ENCODE results near the gene UPF2.

Gene UPF2, protein sequence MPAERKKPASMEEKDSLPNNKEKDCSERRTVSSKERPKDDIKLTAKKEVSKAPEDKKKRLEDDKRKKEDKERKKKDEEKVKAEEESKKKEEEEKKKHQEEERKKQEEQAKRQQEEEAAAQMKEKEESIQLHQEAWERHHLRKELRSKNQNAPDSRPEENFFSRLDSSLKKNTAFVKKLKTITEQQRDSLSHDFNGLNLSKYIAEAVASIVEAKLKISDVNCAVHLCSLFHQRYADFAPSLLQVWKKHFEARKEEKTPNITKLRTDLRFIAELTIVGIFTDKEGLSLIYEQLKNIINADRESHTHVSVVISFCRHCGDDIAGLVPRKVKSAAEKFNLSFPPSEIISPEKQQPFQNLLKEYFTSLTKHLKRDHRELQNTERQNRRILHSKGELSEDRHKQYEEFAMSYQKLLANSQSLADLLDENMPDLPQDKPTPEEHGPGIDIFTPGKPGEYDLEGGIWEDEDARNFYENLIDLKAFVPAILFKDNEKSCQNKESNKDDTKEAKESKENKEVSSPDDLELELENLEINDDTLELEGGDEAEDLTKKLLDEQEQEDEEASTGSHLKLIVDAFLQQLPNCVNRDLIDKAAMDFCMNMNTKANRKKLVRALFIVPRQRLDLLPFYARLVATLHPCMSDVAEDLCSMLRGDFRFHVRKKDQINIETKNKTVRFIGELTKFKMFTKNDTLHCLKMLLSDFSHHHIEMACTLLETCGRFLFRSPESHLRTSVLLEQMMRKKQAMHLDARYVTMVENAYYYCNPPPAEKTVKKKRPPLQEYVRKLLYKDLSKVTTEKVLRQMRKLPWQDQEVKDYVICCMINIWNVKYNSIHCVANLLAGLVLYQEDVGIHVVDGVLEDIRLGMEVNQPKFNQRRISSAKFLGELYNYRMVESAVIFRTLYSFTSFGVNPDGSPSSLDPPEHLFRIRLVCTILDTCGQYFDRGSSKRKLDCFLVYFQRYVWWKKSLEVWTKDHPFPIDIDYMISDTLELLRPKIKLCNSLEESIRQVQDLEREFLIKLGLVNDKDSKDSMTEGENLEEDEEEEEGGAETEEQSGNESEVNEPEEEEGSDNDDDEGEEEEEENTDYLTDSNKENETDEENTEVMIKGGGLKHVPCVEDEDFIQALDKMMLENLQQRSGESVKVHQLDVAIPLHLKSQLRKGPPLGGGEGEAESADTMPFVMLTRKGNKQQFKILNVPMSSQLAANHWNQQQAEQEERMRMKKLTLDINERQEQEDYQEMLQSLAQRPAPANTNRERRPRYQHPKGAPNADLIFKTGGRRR

DNA sequence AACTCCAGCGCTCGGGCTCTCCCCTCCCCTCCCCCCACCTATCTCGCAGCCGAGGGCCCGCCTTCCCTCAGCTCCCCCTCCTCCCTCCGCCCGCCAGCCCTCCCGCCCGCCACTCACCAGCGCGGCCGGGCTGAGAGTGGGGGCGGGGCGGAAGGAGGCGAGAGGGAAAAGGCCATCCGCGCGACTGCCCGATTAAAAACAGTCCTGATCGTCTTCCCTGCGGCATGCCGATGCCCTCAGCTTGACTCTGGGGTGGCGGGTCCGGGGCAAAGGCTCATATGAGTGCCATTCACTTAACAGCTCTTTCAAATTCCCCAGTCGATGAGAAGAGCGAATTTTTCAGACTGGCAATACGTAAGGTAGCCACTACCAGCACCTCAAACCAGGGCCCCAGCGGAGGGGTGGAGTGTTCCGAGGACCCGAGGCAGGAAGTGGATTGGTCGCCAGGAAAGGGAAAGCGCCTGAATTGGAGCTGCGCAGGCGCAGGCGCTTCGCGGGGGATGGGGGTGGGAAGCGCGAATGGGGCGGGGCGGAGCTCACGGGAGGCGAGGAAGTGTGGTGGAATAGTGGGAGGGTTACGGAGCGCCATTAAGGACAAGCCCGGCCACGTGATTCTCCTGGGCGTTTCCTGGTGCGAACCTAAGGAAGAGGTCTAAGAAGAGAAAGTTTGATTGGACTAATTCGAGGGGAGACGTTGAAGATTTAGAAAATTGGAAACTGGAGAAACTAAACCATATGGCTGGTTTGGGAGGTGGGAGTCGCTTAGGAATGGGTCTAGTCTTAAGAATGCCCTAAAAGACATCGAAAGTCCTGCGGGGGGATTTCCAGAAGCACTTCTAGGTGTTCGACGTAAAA lies at the start of gene UPF2:
Gene UPF2 (minus strand): TSS at position 13 of the 855 bp plus-strand sequence. CDS start 7,386 bp downstream, outside the sequence.
- TF ChIP-seq GATA2 (IDR thresholded peaks at IDR 0.05; ENCODE audit: low read depth, low read length) (no peak), GATA3 (IDR thresholded peaks at IDR 0.05; ENCODE audit: low read depth, low read length) (no peak)

GRCh38 chr10:12091421-12091820 lies 48.8 kb upstream of the UPF2 start:
- no peak for TF ChIP-seq GATA3 (IDR thresholded peaks at IDR 0.05; ENCODE audit: low read depth, low read length)

DNA sequence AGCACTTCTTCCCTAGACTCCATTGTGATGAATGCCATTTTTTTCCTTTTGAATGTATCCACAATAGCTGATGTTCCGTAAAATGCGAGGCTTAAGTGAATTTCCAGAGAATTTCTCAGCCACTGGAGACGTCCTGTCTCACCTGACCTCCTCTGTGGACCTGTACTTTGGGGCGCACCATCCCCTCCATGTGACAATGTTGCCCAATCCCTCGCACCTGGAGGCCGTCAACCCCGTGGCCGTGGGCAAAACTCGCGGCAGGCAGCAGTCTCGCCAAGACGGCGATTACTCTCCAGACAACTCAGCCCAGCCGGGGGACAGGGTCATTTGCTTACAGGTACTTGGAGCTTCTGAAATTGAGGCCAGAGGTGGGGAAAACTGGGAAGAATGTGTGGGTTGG lies 46.3 kb upstream of the UPF2 start:
- TF ChIP-seq GATA2 (IDR thresholded peaks at IDR 0.05; ENCODE audit: low read depth, low read length) (no peak), GATA3 (IDR thresholded peaks at IDR 0.05; ENCODE audit: low read depth, low read length) (no peak)

- no peak for TF ChIP-seq GATA2 (IDR thresholded peaks at IDR 0.05; ENCODE audit: low read depth, low read length)
- no peak for TF ChIP-seq GATA3 (IDR thresholded peaks at IDR 0.05; ENCODE audit: low read depth, low read length)
Observed at GRCh38 chr10:12081879-12082557, 39.4 kb upstream of the UPF2 start.

DNA sequence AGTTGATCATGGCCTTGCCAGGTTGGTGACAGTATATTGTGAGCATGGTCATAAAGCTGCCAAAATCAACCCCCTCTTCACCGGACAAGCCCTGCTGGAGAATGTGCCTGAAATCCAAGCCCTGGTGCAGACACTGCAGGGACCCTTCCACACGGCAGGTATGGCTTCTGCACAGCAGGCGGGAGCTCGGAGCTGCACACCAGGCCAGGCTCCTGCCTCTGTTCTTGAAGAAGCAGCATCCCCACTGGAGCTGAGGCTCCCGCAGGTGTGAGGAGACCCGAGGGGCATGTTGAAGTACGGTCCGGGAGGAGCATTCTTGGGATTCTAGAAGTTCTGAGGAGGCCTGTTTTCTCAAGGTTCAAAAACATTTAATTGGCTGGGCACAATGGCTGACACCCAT lies 38.9 kb upstream of the UPF2 start:
- TF ChIP-seq GATA3 (IDR thresholded peaks at IDR 0.05; ENCODE audit: low read depth, low read length) (no peak), GATA2 (IDR thresholded peaks at IDR 0.05; ENCODE audit: low read depth, low read length) (no peak)

- TF ChIP-seq GATA2 (IDR thresholded peaks at IDR 0.05; ENCODE audit: low read depth, low read length), result no peak
Observed at GRCh38 chr10:12077580-12078180, 35.1 kb upstream of the UPF2 start.

- no peak for TF ChIP-seq GATA3 (IDR thresholded peaks at IDR 0.05; ENCODE audit: low read depth, low read length)
- no peak for TF ChIP-seq GATA2 (IDR thresholded peaks at IDR 0.05; ENCODE audit: low read depth, low read length)
Observed at GRCh38 chr10:12073526-12073925, 30.9 kb upstream of the UPF2 start.

- no peak for TF ChIP-seq GATA2 (IDR thresholded peaks at IDR 0.05; ENCODE audit: low read depth, low read length)
- no peak for TF ChIP-seq GATA3 (IDR thresholded peaks at IDR 0.05; ENCODE audit: low read depth, low read length)
Observed at GRCh38 chr10:12068449-12069269, 26.1 kb upstream of the UPF2 start, which contains the start of gene DHTKD1. Gene DHTKD1, plus strand, starts transcription at chr10:12068954. Its CDS starts 80 bp downstream, at chr10:12069034.

DNA sequence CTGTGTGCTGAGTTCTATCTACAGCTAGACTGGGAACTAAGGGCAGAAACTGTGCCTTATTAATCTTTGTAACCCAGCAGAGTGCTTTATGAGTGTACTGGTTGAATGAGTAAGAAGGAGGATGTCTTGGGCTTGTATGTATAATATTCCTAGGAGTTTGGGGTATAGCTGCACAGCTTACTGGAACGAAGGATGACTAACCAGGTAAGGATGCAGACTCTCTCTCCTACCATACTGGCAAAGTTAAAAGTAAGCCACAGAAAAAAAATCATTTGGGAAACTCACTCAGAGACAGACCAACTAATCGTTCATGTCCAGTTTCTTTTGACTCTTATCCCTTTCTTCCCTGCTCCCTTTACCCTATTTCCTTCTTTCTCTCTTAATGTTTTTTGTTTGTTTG lies 24.7 kb upstream of the UPF2 start:
- TF ChIP-seq GATA3 (IDR thresholded peaks at IDR 0.05; ENCODE audit: low read depth, low read length), result no peak
- no peak for TF ChIP-seq GATA2 (IDR thresholded peaks at IDR 0.05; ENCODE audit: low read depth, low read length)

DNA sequence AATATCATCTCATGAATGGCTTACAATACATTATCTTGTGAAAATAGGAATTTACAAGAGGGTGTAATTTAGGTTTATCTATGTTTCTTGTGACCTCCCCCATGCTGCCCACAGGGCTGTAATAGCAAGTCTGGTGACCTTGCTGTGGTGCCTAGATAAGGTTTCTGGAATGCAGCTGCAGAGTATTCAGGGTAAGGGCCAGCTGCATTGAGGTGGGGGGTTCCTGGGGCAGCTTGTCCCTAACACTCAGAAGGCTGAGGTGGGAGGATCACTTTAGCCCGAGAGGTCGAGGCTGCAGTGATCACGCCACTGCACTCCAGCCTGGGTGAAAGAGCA lies 20.8 kb upstream of the UPF2 start:
- TF ChIP-seq GATA2 (IDR thresholded peaks at IDR 0.05; ENCODE audit: low read depth, low read length) (no peak), GATA3 (IDR thresholded peaks at IDR 0.05; ENCODE audit: low read depth, low read length) (no peak)

- no peak for TF ChIP-seq GATA3 (IDR thresholded peaks at IDR 0.05; ENCODE audit: low read depth, low read length)
- TF ChIP-seq GATA2 (IDR thresholded peaks at IDR 0.05; ENCODE audit: low read depth, low read length), result no peak
Observed at GRCh38 chr10:12062754-12063482, 20.3 kb upstream of the UPF2 start.

Data from SH-SY5Y (cell line).